ENCODE results near the gene PPM1H.

PPM1H gene

GRCh38 chr12:62891805-62892549, 43.0 kb downstream of the PPM1H start:
- Histone ChIP-seq H3K36me3 (ENCODE audit: control insufficient read depth in 2 of 2, insufficient read depth in 1 of 2, low read length in 2 of 2) (no peaks in the 10 kb centered on the region), H3K9me3 (ENCODE audit: control insufficient read depth, insufficient read depth, low read depth, low read length) (no peaks in the 10 kb centered on the region), H3K27ac (ENCODE audit: extremely low read depth, low read depth, low read length) (no peak overlapping the region), H3K4me1 (ENCODE audit: control insufficient read depth, insufficient read depth, low read length) (no peaks in the 10 kb centered on the region), H3K4me3 (ENCODE audit: low read depth, low read length) (no peak overlapping the region)
- ChIA-PET POLR2A (interaction anchor here (0.6 kb wide), 1 partner anchor 92 kb away, joined by 4 read pairs; no protein-coding TSS in a partner anchor), CTCF (interaction anchor here (0.6 kb wide), 1 partner anchor 663 kb away, joined by 6 read pairs; no protein-coding TSS in a partner anchor)
- TF ChIP-seq RBAK (tag by site-specific recombination; IDR thresholded peaks at IDR 0.05) (no peak), ZNF302 (tag by site-specific recombination; IDR thresholded peaks at IDR 0.05; ENCODE audit: low read depth) (no peak), HOXC10 (CRISPR knock-in tag; IDR thresholded peaks at IDR 0.05) (no peak), ZNF558 (tag by site-specific recombination; IDR thresholded peaks at IDR 0.05) (no peak), ZFP69B (tag by site-specific recombination; IDR thresholded peaks at IDR 0.05) (no peak), TCF7L2 (IDR thresholded peaks at IDR 0.05; ENCODE audit: borderline replicate concordance, low read depth, low read length) (peak; percentile 59; the same call in 1 of the 2 replicates), PRDM2 (tag by site-specific recombination; IDR thresholded peaks at IDR 0.05; ENCODE audit: borderline replicate concordance) (no peak), ZNF580 (tag by site-specific recombination; IDR thresholded peaks at IDR 0.05) (no peak), HOXD13 (CRISPR knock-in tag; IDR thresholded peaks at IDR 0.05; ENCODE audit: borderline replicate concordance) (no peak)

GRCh38 chr12:62888454-62889110, 46.4 kb downstream of the PPM1H start:
- no peak overlapping the region for H3K27ac ChIP-seq (ENCODE audit: extremely low read depth, low read depth, low read length)
- H3K4me3 ChIP-seq (ENCODE audit: low read depth, low read length) = no peak overlapping the region
- ChIA-PET POLR2A (no interaction called here), CTCF (interaction anchor here (0.7 kb wide), 1 partner anchor 23 kb away, joined by 4 read pairs; no protein-coding TSS in a partner anchor)
- H3K9me3 ChIP-seq (ENCODE audit: control insufficient read depth, insufficient read depth, low read depth, low read length) = no peaks in the 10 kb centered on the region
- TF ChIP-seq KLF1 (tag by site-specific recombination; IDR thresholded peaks at IDR 0.05) (no peak), PRDM4 (tag by site-specific recombination; IDR thresholded peaks at IDR 0.05) (peak; percentile 50; the same call in 1 of the 2 replicates)
- H3K36me3 ChIP-seq (ENCODE audit: control insufficient read depth in 2 of 2, insufficient read depth in 1 of 2, low read length in 2 of 2) = no peaks in the 10 kb centered on the region
- H3K4me1 ChIP-seq (ENCODE audit: control insufficient read depth, insufficient read depth, low read length) = no peaks in the 10 kb centered on the region
